ENCODE results near the gene RPP25L.
A peak's percentile ranks its signal among the peaks of the same experiment; 100 is the strongest.

RPP25L gene

DNA sequence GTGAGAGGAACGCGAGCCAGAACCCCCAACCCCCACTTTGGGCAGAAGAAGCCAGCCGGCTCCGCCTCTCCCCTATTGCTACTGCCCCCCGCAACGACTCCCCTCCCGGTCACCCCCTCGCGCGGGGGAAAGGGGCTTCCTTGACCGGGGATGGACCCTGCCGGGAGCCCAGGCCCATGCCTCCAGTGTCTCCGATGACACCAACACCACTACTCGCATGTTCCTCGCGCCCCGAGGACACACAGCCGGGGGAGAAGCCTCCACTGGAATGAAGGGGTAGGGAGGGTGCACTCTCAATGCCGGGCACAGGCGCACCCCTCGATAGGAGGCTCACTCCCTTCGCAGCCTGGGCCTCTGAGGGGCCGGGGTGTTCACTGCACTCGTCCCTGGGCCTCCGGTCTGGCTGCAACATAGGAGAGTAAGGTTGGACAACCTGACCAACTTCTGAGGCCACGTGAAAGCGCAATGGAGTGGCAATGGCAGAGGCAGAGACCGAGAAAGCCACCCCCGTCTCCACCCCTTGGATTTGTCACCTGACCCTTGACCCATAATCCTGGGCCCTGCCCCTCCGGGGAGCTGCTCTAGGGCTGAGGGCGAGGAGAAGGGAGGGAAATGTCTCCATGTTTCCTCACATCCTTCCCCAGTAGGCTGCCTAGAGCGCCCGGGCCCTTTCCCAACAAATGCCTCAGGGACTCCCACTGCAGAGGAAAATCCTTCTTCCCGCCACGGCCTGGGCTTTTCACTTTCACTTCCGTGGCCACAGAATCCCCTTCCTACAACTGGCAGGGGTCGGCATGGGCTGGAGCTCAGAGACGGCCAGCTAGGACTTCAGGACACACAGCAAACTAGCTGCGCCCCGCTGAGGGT is 21.3 kb downstream of the RPP25L start:
- Histone ChIP-seq H3K4me3 (ENCODE audit: low read depth, low read length) (peak overlapping the region; percentile 94), H3K9me3 (no peaks in the 10 kb centered on the region), H3K27me3 (no peaks in the 10 kb centered on the region), H3K36me3 (no peaks in the 10 kb centered on the region), H3K4me1 (peaks cover 23% of the 10 kb centered on the region)
- TF ChIP-seq, protein P1, sequence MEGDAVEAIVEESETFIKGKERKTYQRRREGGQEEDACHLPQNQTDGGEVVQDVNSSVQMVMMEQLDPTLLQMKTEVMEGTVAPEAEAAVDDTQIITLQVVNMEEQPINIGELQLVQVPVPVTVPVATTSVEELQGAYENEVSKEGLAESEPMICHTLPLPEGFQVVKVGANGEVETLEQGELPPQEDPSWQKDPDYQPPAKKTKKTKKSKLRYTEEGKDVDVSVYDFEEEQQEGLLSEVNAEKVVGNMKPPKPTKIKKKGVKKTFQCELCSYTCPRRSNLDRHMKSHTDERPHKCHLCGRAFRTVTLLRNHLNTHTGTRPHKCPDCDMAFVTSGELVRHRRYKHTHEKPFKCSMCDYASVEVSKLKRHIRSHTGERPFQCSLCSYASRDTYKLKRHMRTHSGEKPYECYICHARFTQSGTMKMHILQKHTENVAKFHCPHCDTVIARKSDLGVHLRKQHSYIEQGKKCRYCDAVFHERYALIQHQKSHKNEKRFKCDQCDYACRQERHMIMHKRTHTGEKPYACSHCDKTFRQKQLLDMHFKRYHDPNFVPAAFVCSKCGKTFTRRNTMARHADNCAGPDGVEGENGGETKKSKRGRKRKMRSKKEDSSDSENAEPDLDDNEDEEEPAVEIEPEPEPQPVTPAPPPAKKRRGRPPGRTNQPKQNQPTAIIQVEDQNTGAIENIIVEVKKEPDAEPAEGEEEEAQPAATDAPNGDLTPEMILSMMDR (IDR thresholded peaks at IDR 0.05; ENCODE audit: low read depth, low read length) = no peak
- DNase-seq = no peak

DNA sequence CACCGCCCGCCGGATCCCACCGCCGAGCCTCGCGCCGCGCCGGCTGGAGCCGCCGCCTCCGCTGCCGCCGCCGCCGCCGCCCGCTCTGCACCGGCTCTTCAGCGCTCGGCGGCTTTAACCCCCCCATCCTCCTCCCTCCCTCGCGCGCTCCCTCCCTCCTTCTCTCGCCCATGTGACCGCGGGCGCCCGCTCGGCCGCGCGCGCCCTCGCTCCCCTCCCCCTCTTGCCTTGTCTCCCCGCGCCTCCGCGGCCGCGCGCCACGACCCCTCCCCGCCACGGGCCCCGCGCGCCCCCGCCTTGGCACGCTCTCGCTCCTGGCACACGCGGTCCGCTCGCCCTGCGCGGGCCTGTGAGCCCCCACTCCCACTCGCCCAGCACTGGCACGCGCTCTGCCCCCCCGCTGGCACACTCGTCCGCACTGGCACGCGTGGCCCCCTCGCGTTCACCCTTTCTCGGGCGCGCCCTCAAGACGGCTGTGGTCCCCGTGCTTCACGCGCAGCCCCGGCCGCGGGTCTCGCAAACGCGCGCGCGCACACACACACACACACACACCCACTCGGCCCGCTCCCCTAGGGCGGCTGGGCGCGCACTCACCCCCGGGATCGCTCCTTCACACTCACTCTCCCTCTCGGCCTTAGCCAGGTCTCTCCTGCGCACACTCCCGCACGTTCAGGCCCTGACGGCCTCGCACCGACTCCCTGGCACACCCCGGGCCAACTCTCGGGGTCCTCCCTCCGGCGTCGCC is 22.1 kb downstream of the RPP25L start, which contains the start of gene CNTFR:
CNTFR (minus strand) TSS at position 89 of the 745 bp plus-strand sequence. CDS start 20,743 bp downstream, outside the sequence.
- Histone ChIP-seq H3K9me3 (no peaks in the 10 kb centered on the region), H3K27me3 (no peaks in the 10 kb centered on the region), H3K4me1 (peaks cover 23% of the 10 kb centered on the region), H3K36me3 (no peaks in the 10 kb centered on the region), H3K4me3 (ENCODE audit: low read depth, low read length) (peak within 1 kb of the TSS; percentile 94)
- TF ChIP-seq, protein P1 (IDR thresholded peaks at IDR 0.05; ENCODE audit: low read depth, low read length) = no peak
- peak; percentile 77 for DNase-seq

DNA sequence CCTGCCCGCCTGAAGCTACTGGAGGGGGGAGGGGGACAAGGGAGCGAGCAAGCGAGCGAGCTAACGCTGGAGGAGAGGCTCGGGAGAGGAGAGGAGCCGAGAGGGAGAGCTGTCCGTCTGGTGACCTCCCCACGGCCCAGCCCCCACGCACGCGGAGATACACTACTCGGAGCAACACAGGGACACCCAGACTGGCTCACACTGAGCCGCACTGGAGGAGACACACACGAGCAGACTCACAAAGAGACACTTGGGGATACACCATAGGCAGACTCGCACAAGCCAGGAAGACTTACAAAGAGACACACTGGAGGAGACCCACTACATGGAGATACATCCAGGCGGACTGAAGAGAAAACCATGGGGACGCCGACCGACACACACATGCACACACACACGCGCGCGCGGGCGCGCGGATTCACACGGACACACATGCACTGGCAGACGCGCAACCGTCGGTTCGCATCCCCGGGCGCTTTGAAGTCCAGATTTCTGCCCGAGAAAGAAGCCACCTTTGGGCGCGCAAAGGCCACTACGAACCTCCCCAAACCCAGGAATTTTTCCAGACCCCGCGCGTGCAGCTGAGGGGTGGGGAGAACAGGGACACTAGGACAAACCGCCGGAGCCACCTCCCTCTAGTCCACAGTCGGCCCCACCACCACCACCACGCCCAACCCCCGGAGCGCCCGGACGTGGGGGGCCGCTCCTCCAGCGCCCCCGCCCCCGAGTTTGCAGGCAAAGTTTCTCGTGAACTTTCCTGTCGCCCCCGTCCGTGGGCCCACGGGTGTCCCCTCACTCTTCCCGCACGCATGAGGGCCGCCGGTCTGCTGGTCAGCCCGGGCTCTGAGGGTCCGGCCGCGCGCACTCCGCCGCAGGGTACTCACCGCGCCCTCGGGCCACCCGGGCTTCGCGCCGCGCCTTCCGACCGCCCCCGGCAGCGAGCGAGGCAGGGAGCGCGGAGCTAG is 22.9 kb downstream of the RPP25L start:
- H3K27me3 ChIP-seq = no peaks in the 10 kb centered on the region
- no peaks in the 10 kb centered on the region for H3K9me3 ChIP-seq
- H3K4me1 ChIP-seq = peaks cover 28% of the 10 kb centered on the region
- peak overlapping the region; percentile 94 for H3K4me3 ChIP-seq (ENCODE audit: low read depth, low read length)
- peak; percentile 39 for DNase-seq
- no peaks in the 10 kb centered on the region for H3K36me3 ChIP-seq
- TF ChIP-seq, protein P1 (IDR thresholded peaks at IDR 0.05; ENCODE audit: low read depth, low read length) = no peak

DNA sequence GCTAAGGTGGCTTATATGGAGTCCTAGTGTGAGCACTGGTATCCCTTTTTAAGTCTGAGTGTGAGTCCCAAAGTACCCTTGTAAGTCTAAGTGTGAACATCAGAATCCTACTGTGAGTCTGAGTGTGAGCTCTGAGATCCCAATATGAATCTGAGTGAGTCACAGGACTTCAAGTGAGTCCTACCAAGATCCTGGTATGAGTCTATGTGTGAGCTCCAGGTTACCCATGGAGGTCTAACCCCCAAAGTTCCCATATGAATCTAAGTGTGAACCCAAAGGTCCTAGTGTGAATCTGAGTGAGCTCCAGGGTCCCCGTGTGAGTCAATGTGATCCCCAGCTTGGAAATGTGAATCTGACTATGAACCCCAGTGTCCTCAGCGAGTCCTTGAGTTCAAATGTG is 24.6 kb downstream of the RPP25L start:
- peaks cover 41% of the 10 kb centered on the region for H3K4me1 ChIP-seq
- H3K36me3 ChIP-seq = no peaks in the 10 kb centered on the region
- no peaks in the 10 kb centered on the region for H3K9me3 ChIP-seq
- H3K27me3 ChIP-seq = no peaks in the 10 kb centered on the region
- no peak overlapping the region for H3K4me3 ChIP-seq (ENCODE audit: low read depth, low read length)
- DNase-seq = no peak
- TF ChIP-seq, protein P1 (IDR thresholded peaks at IDR 0.05; ENCODE audit: low read depth, low read length) = no peak

DNA sequence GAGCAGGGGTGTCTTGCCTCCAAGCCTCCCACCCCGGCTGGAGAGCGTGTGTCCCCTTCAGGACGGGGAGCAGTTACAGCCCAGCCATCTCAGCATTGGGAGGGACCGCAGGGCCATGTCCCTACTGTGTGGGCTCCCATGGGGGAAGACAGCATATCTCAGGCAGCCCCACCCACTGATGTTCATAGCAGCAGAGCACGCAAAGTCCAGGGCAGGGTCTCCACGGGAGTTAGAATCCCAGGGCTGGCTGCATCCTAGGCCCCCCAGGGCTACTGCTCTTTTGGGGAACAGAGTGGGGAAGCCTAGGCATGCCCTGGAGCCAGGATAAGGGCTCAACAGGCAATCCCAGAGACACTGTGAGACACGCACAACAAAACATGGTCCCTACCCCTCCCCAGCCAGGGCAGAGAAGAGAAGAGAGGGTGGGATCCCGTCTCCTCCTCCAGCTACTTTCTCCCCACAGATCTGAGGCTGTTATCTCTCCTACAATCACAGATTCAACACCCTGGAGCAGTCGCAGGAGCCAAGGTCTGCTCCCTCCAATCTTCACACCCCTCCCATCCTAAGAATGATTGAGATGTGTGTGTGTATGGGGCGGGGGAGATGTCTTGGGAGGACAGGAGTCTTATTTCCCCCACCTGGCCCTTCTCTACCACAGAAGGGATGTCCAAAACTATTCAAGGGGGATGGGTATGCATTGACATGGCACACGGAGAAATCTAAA is 25.8 kb downstream of the RPP25L start:
- Histone ChIP-seq H3K9me3 (no peaks in the 10 kb centered on the region), H3K4me1 (peaks cover 46% of the 10 kb centered on the region), H3K36me3 (peaks cover 5% of the 10 kb centered on the region; the same call in 1 of the 2 replicates), H3K27me3 (no peaks in the 10 kb centered on the region), H3K4me3 (ENCODE audit: low read depth, low read length) (no peak overlapping the region)
- TF ChIP-seq, protein P1 (IDR thresholded peaks at IDR 0.05; ENCODE audit: low read depth, low read length) = no peak
- DNase-seq = no peak

Data from BE2C (cell line).